Measurements from ENCODE around the gene PRKAR1A. TPM values are rescaled to one million over a fixed set of nuclear protein-coding genes. Genes with fewer than 3 reads are reported as not detected.

Gene PRKAR1A
- total RNA-seq, 1 experiment from 2014 or later: 158 TPM

DNA sequence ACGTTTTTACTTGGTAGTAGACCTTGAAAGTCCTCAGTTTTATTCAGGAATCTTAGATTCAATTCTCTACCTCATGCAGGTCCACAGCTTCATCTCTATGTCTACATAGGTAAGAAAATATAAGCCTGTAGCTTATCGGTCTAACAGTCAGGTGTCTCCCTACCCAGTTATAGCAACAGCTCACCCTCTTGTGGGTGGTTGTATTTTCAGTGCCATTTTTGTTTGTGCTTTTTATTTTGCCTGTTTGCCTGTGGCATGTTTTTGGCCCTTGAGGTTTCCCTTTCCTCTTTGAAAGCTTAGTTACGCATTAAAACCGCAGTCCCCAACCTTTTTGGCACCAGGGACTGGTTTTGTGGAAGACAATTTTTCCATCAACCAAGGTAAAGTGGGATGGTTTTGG lies 31.3 kb upstream of the PRKAR1A start:
- DNase-seq (ENCODE audit: low spot score): no peak
- no peak overlapping the region for H3K27ac Mint-ChIP-seq
- TF ChIP-seq, protein P1, sequence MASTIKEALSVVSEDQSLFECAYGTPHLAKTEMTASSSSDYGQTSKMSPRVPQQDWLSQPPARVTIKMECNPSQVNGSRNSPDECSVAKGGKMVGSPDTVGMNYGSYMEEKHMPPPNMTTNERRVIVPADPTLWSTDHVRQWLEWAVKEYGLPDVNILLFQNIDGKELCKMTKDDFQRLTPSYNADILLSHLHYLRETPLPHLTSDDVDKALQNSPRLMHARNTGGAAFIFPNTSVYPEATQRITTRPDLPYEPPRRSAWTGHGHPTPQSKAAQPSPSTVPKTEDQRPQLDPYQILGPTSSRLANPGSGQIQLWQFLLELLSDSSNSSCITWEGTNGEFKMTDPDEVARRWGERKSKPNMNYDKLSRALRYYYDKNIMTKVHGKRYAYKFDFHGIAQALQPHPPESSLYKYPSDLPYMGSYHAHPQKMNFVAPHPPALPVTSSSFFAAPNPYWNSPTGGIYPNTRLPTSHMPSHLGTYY (CRISPR knock-in tag; IDR thresholded peaks at IDR 0.05): no peak
- TF ChIP-seq JAZF1 (CRISPR knock-in tag; IDR thresholded peaks at IDR 0.05) (no peak), NR3C1 (CRISPR knock-in tag; conservative IDR thresholded peaks at IDR 0.05; ENCODE audit: low read depth) (no peak), IRF2 (CRISPR knock-in tag; IDR thresholded peaks at IDR 0.05; ENCODE audit: borderline replicate concordance, low read depth) (no peak), ATF1 (CRISPR knock-in tag; IDR thresholded peaks at IDR 0.05) (no peak), ETV6 (CRISPR knock-in tag; IDR thresholded peaks at IDR 0.05) (no peak), SMAD4 (CRISPR knock-in tag; IDR thresholded peaks at IDR 0.05) (no peak), CREM (CRISPR knock-in tag; IDR thresholded peaks at IDR 0.05) (no peak), ZNF317 (CRISPR knock-in tag; IDR thresholded peaks at IDR 0.05; ENCODE audit: borderline replicate concordance, low read depth) (no peak), PRRX2 (CRISPR knock-in tag; IDR thresholded peaks at IDR 0.05) (no peak), TCF7 (CRISPR knock-in tag; IDR thresholded peaks at IDR 0.05; ENCODE audit: low read depth) (no peak)
- TF ChIP-seq, protein P2, sequence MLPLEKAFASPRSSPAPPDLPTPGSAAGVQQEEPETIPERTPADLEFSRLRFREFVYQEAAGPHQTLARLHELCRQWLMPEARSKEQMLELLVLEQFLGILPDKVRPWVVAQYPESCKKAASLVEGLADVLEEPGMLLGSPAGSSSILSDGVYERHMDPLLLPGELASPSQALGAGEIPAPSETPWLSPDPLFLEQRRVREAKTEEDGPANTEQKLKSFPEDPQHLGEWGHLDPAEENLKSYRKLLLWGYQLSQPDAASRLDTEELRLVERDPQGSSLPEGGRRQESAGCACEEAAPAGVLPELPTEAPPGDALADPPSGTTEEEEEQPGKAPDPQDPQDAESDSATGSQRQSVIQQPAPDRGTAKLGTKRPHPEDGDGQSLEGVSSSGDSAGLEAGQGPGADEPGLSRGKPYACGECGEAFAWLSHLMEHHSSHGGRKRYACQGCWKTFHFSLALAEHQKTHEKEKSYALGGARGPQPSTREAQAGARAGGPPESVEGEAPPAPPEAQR (CRISPR knock-in tag; IDR thresholded peaks at IDR 0.05): no peak
- TF ChIP-seq, protein P3, sequence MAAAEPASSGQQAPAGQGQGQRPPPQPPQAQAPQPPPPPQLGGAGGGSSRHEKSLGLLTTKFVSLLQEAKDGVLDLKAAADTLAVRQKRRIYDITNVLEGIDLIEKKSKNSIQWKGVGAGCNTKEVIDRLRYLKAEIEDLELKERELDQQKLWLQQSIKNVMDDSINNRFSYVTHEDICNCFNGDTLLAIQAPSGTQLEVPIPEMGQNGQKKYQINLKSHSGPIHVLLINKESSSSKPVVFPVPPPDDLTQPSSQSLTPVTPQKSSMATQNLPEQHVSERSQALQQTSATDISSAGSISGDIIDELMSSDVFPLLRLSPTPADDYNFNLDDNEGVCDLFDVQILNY (CRISPR knock-in tag; IDR thresholded peaks at IDR 0.05): no peak
- TF ChIP-seq, protein P4, sequence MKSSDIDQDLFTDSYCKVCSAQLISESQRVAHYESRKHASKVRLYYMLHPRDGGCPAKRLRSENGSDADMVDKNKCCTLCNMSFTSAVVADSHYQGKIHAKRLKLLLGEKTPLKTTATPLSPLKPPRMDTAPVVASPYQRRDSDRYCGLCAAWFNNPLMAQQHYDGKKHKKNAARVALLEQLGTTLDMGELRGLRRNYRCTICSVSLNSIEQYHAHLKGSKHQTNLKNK (CRISPR knock-in tag; IDR thresholded peaks at IDR 0.05): no peak
- TF ChIP-seq, protein P5, sequence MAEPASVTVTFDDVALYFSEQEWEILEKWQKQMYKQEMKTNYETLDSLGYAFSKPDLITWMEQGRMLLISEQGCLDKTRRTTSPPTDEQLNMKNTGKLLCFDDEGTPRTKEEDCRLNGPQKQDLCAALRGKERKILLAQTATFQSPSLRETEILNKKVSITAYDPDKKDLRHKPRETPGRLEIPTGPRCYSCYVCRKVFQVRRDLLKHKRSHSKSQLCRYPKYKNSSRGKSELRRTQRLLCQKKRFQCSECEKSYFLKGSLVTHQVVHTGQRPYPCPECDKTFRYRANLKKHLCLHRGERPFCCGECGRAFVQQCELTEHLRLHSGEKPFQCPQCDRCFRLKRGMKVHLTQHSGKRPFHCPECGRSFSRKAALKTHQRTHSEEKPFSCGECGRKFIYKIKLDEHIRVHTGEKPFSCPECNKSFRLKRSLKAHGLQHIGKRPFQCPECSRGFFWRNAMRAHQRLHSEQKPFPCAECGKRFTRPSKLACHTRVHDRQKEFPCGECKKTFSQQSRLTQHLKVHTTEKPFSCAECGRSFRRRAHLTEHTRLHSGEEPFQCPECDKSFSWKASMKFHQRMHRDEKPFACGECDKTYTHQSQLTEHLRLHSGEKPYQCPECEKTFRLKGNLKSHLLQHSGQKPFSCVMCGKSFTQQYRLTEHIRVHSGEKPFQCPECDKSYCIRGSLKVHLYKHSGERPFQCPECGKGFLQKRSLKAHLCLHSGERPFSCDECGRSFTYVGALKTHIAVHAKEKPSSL (CRISPR knock-in tag; conservative IDR thresholded peaks at IDR 0.05): no peak
- TF ChIP-seq, protein P6, sequence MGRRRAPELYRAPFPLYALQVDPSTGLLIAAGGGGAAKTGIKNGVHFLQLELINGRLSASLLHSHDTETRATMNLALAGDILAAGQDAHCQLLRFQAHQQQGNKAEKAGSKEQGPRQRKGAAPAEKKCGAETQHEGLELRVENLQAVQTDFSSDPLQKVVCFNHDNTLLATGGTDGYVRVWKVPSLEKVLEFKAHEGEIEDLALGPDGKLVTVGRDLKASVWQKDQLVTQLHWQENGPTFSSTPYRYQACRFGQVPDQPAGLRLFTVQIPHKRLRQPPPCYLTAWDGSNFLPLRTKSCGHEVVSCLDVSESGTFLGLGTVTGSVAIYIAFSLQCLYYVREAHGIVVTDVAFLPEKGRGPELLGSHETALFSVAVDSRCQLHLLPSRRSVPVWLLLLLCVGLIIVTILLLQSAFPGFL (CRISPR knock-in tag; IDR thresholded peaks at IDR 0.05; ENCODE audit: borderline replicate concordance): no peak
- no peak overlapping the region for H3K4me3 Mint-ChIP-seq
- H3K36me3 Mint-ChIP-seq: no peaks in the 10 kb centered on the region
- ATAC-seq: no peak
- peaks cover 7% of the 10 kb centered on the region for H3K9me3 Mint-ChIP-seq
- ChIA-PET CTCF (no interaction called here), POLR2A (no interaction called here)
- H3K27me3 Mint-ChIP-seq (ENCODE audit: low read depth): peaks cover 5% of the 10 kb centered on the region; the same call in 1 of the 2 replicates
- H3K4me1 Mint-ChIP-seq: peaks cover 14% of the 10 kb centered on the region

DNA sequence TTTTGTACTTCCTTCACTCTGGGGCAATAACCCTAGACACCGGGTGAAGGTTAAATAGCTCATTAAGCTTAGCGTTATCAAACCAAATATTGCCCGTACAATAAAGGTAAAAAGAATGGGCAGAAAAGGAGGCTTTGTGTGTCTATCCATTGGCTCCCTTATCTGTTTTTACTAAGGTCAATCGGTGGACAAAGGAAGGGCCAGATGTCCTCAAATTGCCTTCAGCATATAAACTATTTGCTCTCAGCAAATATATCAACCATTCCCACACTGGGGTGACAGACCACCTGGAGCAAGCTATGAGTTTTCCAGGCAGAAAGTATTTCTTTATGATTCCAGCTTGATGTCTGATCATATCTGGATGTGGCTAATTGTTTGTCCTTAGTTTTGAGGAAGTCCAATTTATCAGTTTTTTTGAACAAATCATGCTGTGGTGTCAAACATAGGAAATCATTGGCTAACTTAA lies 29.6 kb upstream of the PRKAR1A start:
- Mint-ChIP-seq H3K27me3 (ENCODE audit: low read depth) (peaks cover 7% of the 10 kb centered on the region; the same call in 1 of the 2 replicates), H3K27ac (no peak overlapping the region), H3K4me1 (peaks cover 10% of the 10 kb centered on the region), H3K4me3 (no peak overlapping the region), H3K9me3 (peaks cover 7% of the 10 kb centered on the region), H3K36me3 (no peaks in the 10 kb centered on the region)
- ChIA-PET CTCF (interaction anchor here (1.7 kb wide), 1 partner anchor 282 kb away, joined by 4 read pairs; no protein-coding TSS in a partner anchor), POLR2A (no interaction called here)
- ATAC-seq (no peak), DNase-seq (ENCODE audit: low spot score) (no peak)
- no peak for TF ChIP-seq ZNF219 (CRISPR knock-in tag; IDR thresholded peaks at IDR 0.05; ENCODE audit: borderline replicate concordance)
- TF ChIP-seq, protein P7, sequence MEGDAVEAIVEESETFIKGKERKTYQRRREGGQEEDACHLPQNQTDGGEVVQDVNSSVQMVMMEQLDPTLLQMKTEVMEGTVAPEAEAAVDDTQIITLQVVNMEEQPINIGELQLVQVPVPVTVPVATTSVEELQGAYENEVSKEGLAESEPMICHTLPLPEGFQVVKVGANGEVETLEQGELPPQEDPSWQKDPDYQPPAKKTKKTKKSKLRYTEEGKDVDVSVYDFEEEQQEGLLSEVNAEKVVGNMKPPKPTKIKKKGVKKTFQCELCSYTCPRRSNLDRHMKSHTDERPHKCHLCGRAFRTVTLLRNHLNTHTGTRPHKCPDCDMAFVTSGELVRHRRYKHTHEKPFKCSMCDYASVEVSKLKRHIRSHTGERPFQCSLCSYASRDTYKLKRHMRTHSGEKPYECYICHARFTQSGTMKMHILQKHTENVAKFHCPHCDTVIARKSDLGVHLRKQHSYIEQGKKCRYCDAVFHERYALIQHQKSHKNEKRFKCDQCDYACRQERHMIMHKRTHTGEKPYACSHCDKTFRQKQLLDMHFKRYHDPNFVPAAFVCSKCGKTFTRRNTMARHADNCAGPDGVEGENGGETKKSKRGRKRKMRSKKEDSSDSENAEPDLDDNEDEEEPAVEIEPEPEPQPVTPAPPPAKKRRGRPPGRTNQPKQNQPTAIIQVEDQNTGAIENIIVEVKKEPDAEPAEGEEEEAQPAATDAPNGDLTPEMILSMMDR (IDR thresholded peaks at IDR 0.05): no peak
- TF ChIP-seq SMAD3 (CRISPR knock-in tag; IDR thresholded peaks at IDR 0.05; ENCODE audit: borderline replicate concordance): no peak
- TF ChIP-seq, protein P8, sequence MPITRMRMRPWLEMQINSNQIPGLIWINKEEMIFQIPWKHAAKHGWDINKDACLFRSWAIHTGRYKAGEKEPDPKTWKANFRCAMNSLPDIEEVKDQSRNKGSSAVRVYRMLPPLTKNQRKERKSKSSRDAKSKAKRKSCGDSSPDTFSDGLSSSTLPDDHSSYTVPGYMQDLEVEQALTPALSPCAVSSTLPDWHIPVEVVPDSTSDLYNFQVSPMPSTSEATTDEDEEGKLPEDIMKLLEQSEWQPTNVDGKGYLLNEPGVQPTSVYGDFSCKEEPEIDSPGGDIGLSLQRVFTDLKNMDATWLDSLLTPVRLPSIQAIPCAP (CRISPR knock-in tag; IDR thresholded peaks at IDR 0.05): no peak
- TF ChIP-seq SMAD4 (CRISPR knock-in tag; IDR thresholded peaks at IDR 0.05): no peak
- TF ChIP-seq, protein P9, sequence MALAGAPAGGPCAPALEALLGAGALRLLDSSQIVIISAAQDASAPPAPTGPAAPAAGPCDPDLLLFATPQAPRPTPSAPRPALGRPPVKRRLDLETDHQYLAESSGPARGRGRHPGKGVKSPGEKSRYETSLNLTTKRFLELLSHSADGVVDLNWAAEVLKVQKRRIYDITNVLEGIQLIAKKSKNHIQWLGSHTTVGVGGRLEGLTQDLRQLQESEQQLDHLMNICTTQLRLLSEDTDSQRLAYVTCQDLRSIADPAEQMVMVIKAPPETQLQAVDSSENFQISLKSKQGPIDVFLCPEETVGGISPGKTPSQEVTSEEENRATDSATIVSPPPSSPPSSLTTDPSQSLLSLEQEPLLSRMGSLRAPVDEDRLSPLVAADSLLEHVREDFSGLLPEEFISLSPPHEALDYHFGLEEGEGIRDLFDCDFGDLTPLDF (CRISPR knock-in tag; IDR thresholded peaks at IDR 0.05): no peak

Data from WTC11 (cell line).